PC-3 (cell line): ENCODE results near the gene IFNGR2.

Experiments
- EZH2 ChIP-seq: fragments of 300-600 bp; sonication (generic); IDR thresholded peaks from one replicate; pipeline ENCODE4 v1.6.1; 2017; ENCODE audit warnings: antibody characterized with exemption, mild to moderate bottlenecking, low read length; ENCODE audit not compliant: unreplicated experiment
- EZH2phosphoT487 ChIP-seq: fragments of 300-600 bp; sonication (generic); IDR thresholded peaks from 2 replicates; pipeline ENCODE4 v1.6.1; 2018; ENCODE audit warnings: mild to moderate bottlenecking, antibody characterized with exemption, low read length, borderline replicate concordance
- TF ChIP-seq, protein P1 (sequence below): fragments of 300-600 bp; sonication (generic); conservative IDR thresholded peaks from 2 replicates; pipeline ENCODE4 v1.5.1; 2017; ENCODE audit warnings: antibody characterized with exemption, low read depth, mild to moderate bottlenecking, low read length

DNA sequence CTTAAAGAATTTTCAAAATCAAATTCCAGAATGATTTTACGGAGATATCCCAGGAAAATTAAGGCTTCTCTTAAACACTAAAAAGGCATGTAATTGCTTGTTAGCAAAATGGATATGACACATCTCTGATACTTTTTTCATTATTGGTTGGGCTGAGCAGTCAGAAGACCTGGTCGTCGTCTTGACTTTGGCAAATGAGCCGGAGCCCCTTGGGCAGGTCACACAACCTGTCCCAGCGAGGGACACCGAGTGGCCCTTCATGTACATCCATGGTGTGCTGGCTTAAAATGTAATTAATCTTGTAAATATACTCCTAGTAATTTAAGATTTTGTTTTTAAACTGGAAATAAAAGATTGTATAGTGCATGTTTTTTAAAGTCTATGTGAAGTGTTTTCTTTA is 33.9 kb downstream of the IFNGR2 start:
- TF ChIP-seq, protein P1, sequence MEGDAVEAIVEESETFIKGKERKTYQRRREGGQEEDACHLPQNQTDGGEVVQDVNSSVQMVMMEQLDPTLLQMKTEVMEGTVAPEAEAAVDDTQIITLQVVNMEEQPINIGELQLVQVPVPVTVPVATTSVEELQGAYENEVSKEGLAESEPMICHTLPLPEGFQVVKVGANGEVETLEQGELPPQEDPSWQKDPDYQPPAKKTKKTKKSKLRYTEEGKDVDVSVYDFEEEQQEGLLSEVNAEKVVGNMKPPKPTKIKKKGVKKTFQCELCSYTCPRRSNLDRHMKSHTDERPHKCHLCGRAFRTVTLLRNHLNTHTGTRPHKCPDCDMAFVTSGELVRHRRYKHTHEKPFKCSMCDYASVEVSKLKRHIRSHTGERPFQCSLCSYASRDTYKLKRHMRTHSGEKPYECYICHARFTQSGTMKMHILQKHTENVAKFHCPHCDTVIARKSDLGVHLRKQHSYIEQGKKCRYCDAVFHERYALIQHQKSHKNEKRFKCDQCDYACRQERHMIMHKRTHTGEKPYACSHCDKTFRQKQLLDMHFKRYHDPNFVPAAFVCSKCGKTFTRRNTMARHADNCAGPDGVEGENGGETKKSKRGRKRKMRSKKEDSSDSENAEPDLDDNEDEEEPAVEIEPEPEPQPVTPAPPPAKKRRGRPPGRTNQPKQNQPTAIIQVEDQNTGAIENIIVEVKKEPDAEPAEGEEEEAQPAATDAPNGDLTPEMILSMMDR, result no peak
- TF ChIP-seq EZH2phosphoT487 (no peak), EZH2 (no peak)
